OCI-LY1 (cell line): ENCODE data around the gene MIER1.
A peak's percentile ranks its signal among the peaks of the same experiment; 100 is the strongest.

ENCODE experiments used
- H2AFZ ChIP-seq: fragments of 200-600 bp; sonication (generic), shearing (Covaris generic); 2 replicates; pipeline ENCODE4 v1.6.0; 2014; ENCODE audit warnings: antibody characterized with exemption, mild to moderate bottlenecking, low read length
- H3F3A ChIP-seq: fragments of 200-600 bp; sonication (generic), shearing (Covaris generic); 2 replicates; pipeline ENCODE4 v1.6.0; 2014; ENCODE audit warnings: mild to moderate bottlenecking, antibody characterized with exemption, low read length, moderate library complexity; ENCODE audit not compliant: insufficient read depth
- H3K27ac ChIP-seq: fragments of 200-600 bp; sonication (generic); 2 replicates; pipeline ENCODE4 v1.5.1; 2014; ENCODE audit warnings: low read length, mixed run types, mild to moderate bottlenecking, low read depth; ENCODE audit not compliant: poor library complexity, severe bottlenecking
- H3K27me3 ChIP-seq: fragments of 200-600 bp; sonication (generic); 2 replicates; pipeline ENCODE4 v1.6.0; 2014; ENCODE audit warnings: antibody characterized with exemption, mild to moderate bottlenecking, low read length, moderate library complexity; ENCODE audit not compliant: insufficient read depth
- H3K36me3 ChIP-seq: fragments of 200-600 bp; sonication (generic); 2 replicates; pipeline ENCODE4 v1.6.1; 2014; ENCODE audit warnings: mild to moderate bottlenecking, antibody characterized with exemption, low read length, moderate library complexity, mixed read lengths; ENCODE audit not compliant: insufficient read depth
- H3K4me1 ChIP-seq: fragments of 200-600 bp; sonication (generic); 2 replicates; pipeline ENCODE4 v1.5.1; 2014; ENCODE audit warnings: mild to moderate bottlenecking, low read length, moderate library complexity; ENCODE audit not compliant: insufficient read depth, severe bottlenecking
- H3K4me2 ChIP-seq: fragments of 200-600 bp; sonication (generic), shearing (Covaris generic); 2 replicates; pipeline ENCODE4 v1.6.1; 2014; ENCODE audit warnings: low read length
- H3K4me3 ChIP-seq: fragments of 200-600 bp; sonication (generic); 2 replicates; pipeline ENCODE4 v1.5.1; 2014; ENCODE audit warnings: low read length, low read depth, mild to moderate bottlenecking, mixed read lengths; ENCODE audit not compliant: poor library complexity, severe bottlenecking
- H3K79me2 ChIP-seq: fragments of 200-600 bp; shearing (Covaris generic); 2 replicates; pipeline ENCODE4 v1.6.1; 2016; ENCODE audit warnings: mixed run types, low read length, mixed read lengths; ENCODE audit not compliant: insufficient read depth
- H3K9ac ChIP-seq: fragments of 200-600 bp; sonication (generic), shearing (Covaris generic); 2 replicates; pipeline ENCODE4 v1.6.1; 2014; ENCODE audit warnings: mild to moderate bottlenecking, low read length, mixed read lengths
- H3K9me2 ChIP-seq: fragments of 200-600 bp; sonication (generic), shearing (Covaris generic); 2 replicates; pipeline ENCODE4 v1.6.1; 2014; ENCODE audit warnings: low read depth, mild to moderate bottlenecking, low read length, mixed read lengths
- H3K9me3 ChIP-seq: fragments of 200-600 bp; shearing (Covaris generic); 2 replicates; pipeline ENCODE4 v1.6.1; 2014; ENCODE audit warnings: low read length, mixed read lengths
- H4K20me1 ChIP-seq: fragments of 200-600 bp; sonication (generic), shearing (Covaris generic); 2 replicates; pipeline ENCODE4 v1.6.0; 2016; ENCODE audit warnings: mild to moderate bottlenecking, low read length; ENCODE audit not compliant: insufficient read depth
- EZH2 ChIP-seq: fragments of 200-600 bp; sonication (generic), shearing (Covaris generic); IDR thresholded peaks from 2 replicates; pipeline ENCODE4 v1.8.0; 2017; ENCODE audit warnings: borderline replicate concordance, mixed run types, mild to moderate bottlenecking, antibody characterized with exemption, low read length, moderate library complexity, mixed read lengths
- TF ChIP-seq, protein P1 (sequence below): fragments of 200-600 bp; sonication (generic), shearing (Covaris generic); IDR thresholded peaks from 2 replicates; pipeline ENCODE4 v1.5.1; 2017; ENCODE audit warnings: mild to moderate bottlenecking, antibody characterized with exemption, low read length, moderate library complexity, mixed read lengths

Gene MIER1

GRCh38 chr1:66933887-66934700 lies 9.3 kb downstream of the MIER1 start:
- peak overlapping the region; percentile 81 for H3K4me3 ChIP-seq
- H3K9me3 ChIP-seq: no peaks in the 10 kb centered on the region
- H3F3A ChIP-seq: no peaks in the 10 kb centered on the region; the same call in 1 of the 2 replicates

DNA sequence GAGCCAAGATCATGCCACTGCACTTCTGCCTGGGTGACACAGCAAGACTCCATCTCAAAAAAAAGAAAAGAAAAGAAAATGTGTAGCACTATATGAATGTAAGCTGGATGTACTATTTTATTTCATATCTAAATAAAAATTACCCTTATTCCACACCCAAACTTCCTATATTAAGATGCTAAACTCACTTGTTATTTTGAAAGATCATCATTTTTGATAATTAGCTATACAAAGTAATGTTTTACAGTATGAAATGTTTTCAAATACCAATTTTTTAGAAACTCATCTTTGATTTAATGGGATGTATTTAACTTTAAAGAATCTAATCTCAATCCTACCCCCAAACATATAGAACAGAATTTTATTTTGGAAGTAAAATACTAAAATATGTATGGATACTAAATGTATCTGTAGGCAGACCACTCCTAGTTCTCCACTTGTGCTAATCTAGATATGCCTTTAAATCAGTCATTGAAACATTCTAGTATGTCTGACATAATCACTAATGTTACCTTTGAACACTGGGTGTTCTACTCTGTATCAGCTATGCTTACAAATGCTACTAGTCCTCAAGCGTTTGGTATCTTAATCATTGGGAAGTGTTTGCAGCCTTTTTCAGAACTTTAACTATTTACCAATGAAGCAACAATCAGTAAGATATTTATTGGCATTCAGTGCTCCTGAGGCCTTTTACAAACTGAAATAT lies 12.9 kb downstream of the MIER1 start:
- H3K79me2 ChIP-seq: peaks cover 94% of the 10 kb centered on the region
- no peak overlapping the region for H2AFZ ChIP-seq
- H3K36me3 ChIP-seq: peaks cover 34% of the 10 kb centered on the region; the same call in 1 of the 2 replicates
- no peaks in the 10 kb centered on the region for H3K27me3 ChIP-seq
- H3K27ac ChIP-seq: no peak overlapping the region
- no peak overlapping the region for H3K9ac ChIP-seq
- H3F3A ChIP-seq: no peaks in the 10 kb centered on the region
- no peak overlapping the region for H3K4me2 ChIP-seq
- H4K20me1 ChIP-seq: no peaks in the 10 kb centered on the region; the same call in 1 of the 2 replicates
- peaks cover 33% of the 10 kb centered on the region for H3K4me1 ChIP-seq
- H3K9me3 ChIP-seq: no peaks in the 10 kb centered on the region
- H3K9me2 ChIP-seq: no peaks in the 10 kb centered on the region
- H3K4me3 ChIP-seq: no peak overlapping the region
- TF ChIP-seq EZH2: no peak
- TF ChIP-seq, protein P1, sequence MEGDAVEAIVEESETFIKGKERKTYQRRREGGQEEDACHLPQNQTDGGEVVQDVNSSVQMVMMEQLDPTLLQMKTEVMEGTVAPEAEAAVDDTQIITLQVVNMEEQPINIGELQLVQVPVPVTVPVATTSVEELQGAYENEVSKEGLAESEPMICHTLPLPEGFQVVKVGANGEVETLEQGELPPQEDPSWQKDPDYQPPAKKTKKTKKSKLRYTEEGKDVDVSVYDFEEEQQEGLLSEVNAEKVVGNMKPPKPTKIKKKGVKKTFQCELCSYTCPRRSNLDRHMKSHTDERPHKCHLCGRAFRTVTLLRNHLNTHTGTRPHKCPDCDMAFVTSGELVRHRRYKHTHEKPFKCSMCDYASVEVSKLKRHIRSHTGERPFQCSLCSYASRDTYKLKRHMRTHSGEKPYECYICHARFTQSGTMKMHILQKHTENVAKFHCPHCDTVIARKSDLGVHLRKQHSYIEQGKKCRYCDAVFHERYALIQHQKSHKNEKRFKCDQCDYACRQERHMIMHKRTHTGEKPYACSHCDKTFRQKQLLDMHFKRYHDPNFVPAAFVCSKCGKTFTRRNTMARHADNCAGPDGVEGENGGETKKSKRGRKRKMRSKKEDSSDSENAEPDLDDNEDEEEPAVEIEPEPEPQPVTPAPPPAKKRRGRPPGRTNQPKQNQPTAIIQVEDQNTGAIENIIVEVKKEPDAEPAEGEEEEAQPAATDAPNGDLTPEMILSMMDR: no peak

More at GRCh38 chr1:66933887-66934700, 9.3 kb downstream of the MIER1 start:
- Histone ChIP-seq H3K36me3 (0 out of 2 replicates have a peak, but pooled peaks cover 6% of the 10 kb centered on the region), H2AFZ (no peak overlapping the region), H3K9ac (peak overlapping the region; percentile 86; the same call in 1 of the 2 replicates), H3K9me2 (no peaks in the 10 kb centered on the region), H3K4me1 (peaks cover 53% of the 10 kb centered on the region), H4K20me1 (no peaks in the 10 kb centered on the region; the same call in 1 of the 2 replicates), H3K79me2 (peaks cover 87% of the 10 kb centered on the region), H3K4me2 (peak overlapping the region; percentile 99), H3K27ac (peak overlapping the region; percentile 2), H3K27me3 (no peaks in the 10 kb centered on the region)
- TF ChIP-seq, protein P1: no peak
- no peak for TF ChIP-seq EZH2

GRCh38 chr1:66938613-66939012 lies 13.8 kb downstream of the MIER1 start:
- Histone ChIP-seq H3K79me2 (peaks cover 93% of the 10 kb centered on the region), H3K9ac (no peak overlapping the region), H3K9me2 (no peaks in the 10 kb centered on the region), H3K9me3 (no peaks in the 10 kb centered on the region), H3F3A (no peaks in the 10 kb centered on the region), H3K4me1 (peaks cover 24% of the 10 kb centered on the region), H4K20me1 (no peaks in the 10 kb centered on the region), H3K36me3 (peaks cover 40% of the 10 kb centered on the region; the same call in 1 of the 2 replicates), H3K4me2 (no peak overlapping the region), H3K27ac (no peak overlapping the region), H2AFZ (no peak overlapping the region), H3K27me3 (no peaks in the 10 kb centered on the region), H3K4me3 (no peak overlapping the region)
- TF ChIP-seq, protein P1: no peak
- TF ChIP-seq EZH2: no peak
